Prostate gland (tissue), 2 donors: ENCODE data around the gene HECW1. TPM values are rescaled to one million over a fixed set of nuclear protein-coding genes. Genes with fewer than 3 reads are reported as not detected.

Experiments used
- DNase-seq: peaks from one replicate; pipeline ENCODE4 v3.0.0-alpha.2; 2019; ENCODE audit warnings: low spot score
- H3K27ac ChIP-seq, 2 donors: fragments of 200-600 bp; sonication (generic); 2 replicates each; pipeline ENCODE4 v1.5.1; 2017 to 2019
- H3K27me3 ChIP-seq: fragments of 200-600 bp; sonication (generic); replicated peaks from 2 replicates; pipeline ENCODE4 v1.5.1; 2019; ENCODE audit not compliant: insufficient read depth
- H3K36me3 ChIP-seq, 2 donors: fragments of 200-600 bp; sonication (generic); 1 replicate in 1 of 2; 2 replicates in 1 of 2; pipeline versions ENCODE4 v1.5.1 to v1.8.1; 2017 to 2019
- H3K4me1 ChIP-seq: fragments of 200-600 bp; sonication (generic); replicated peaks from 2 replicates; pipeline ENCODE4 v1.5.1; 2019
- H3K4me3 ChIP-seq, 2 donors: fragments of 200-600 bp; sonication (generic); 2 replicates each; pipeline ENCODE4 v1.5.1; 2017 to 2019
- H3K9me3 ChIP-seq: fragments of 200-600 bp; sonication (generic); 2 replicates; pipeline ENCODE4 v1.5.1; 2017
- POLR2A ChIP-seq: fragments of 450-650 bp; IDR thresholded peaks from one replicate; pipeline ENCODE4 v1.6.1; 2016; ENCODE audit warnings: antibody characterized with exemption, mild to moderate bottlenecking
- POLR2AphosphoS5 ChIP-seq: sonication (generic); formaldehyde crosslinking; IDR thresholded peaks from one replicate; pipeline ENCODE4 v1.6.1; 2017; ENCODE audit warnings: antibody characterized with exemption
- WGBS: methylation state at CpG from one replicate; pipeline ENCODE4 v1.1.5; 2018; 5-methylcytosine and 5-hydroxymethylcytosine counted together
- intact Hi-C: fragments of 100-400 bp; cut with DNase I; formaldehyde crosslinking; loops from one replicate; pipeline ENCODE4 v1.14.2; 2022
- total RNA-seq, 2 donors: library from RNA; depleted of rRNA; stranded (reverse); fragments of >200 nt; gene quantifications; one replicate each; pipeline ENCODE4 v1.1.0, GENCODE V29; 2016
- TF ChIP-seq, protein P1 (sequence below), 4 experiments: fragments of 200-600 bp in 2 of 4; fragments of 450-650 bp in 2 of 4; sonication (generic) in 2 of 4; IDR thresholded peaks; 1 replicate in 3 of 4; 2 replicates in 1 of 4; pipeline ENCODE4 v1.5.1; 2016 to 2019; ENCODE audit warnings: antibody characterized with exemption in 4 of 4, mild to moderate bottlenecking in 2 of 4, moderate library complexity in 2 of 4

Gene HECW1
- total RNA-seq, 2 donors from 2014 or later = 1.4 to 10.3 TPM

DNA sequence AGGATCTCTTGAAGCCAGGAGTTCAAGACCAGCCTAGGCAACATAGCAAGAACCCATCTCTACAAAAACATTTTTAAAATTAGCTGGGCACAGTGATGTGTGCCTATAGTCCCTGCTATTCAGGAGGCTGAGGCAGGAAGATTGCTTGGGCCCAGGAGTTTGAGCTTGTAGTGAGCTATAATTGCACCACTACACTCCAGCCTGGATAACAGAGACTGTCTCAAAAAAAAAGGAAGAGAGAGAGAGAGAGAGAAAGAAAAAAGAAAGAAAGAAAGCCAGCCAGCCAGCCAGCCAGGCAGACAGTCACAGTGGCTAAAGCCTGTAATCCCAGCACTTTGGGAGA is 375.3 kb downstream of the HECW1 start:
- Histone ChIP-seq H3K36me3 (no peaks in the 10 kb centered on the region), H3K4me3 (no peak overlapping the region), H3K9me3 (no peaks in the 10 kb centered on the region), H3K4me1 (no peaks in the 10 kb centered on the region), H3K27ac (no peak overlapping the region), H3K27me3 (no peaks in the 10 kb centered on the region)
- intact Hi-C loops = no loop called here
- no peak for DNase-seq
- TF ChIP-seq POLR2AphosphoS5 = no peak
- TF ChIP-seq, protein P1, sequence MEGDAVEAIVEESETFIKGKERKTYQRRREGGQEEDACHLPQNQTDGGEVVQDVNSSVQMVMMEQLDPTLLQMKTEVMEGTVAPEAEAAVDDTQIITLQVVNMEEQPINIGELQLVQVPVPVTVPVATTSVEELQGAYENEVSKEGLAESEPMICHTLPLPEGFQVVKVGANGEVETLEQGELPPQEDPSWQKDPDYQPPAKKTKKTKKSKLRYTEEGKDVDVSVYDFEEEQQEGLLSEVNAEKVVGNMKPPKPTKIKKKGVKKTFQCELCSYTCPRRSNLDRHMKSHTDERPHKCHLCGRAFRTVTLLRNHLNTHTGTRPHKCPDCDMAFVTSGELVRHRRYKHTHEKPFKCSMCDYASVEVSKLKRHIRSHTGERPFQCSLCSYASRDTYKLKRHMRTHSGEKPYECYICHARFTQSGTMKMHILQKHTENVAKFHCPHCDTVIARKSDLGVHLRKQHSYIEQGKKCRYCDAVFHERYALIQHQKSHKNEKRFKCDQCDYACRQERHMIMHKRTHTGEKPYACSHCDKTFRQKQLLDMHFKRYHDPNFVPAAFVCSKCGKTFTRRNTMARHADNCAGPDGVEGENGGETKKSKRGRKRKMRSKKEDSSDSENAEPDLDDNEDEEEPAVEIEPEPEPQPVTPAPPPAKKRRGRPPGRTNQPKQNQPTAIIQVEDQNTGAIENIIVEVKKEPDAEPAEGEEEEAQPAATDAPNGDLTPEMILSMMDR (IDR thresholded peaks at IDR 0.05) = no peak
- no peak for TF ChIP-seq POLR2A

DNA sequence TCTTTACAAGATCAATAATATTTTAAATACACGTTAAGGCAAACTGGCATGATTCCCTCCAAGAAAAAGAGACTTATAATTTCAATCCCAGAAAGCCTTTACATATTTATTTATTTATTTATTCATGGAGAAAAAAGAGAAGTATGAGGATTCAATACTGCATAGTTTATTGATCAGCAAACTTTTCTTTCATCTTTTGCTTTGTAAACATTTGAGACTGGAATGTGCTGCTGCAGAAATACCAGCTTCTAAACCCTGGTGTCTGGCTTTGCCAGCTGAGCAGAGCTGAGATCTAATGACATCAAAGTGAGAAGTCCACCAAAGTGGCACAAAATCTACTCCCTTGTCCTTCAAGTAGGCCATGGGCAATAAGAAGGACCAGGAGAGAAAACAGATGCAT is 376.8 kb downstream of the HECW1 start:
- no peak overlapping the region for H3K27ac ChIP-seq
- H3K9me3 ChIP-seq = no peaks in the 10 kb centered on the region
- TF ChIP-seq, protein P1 (IDR thresholded peaks at IDR 0.05) = no peak
- no peak for TF ChIP-seq POLR2A
- TF ChIP-seq POLR2AphosphoS5 = no peak

DNA sequence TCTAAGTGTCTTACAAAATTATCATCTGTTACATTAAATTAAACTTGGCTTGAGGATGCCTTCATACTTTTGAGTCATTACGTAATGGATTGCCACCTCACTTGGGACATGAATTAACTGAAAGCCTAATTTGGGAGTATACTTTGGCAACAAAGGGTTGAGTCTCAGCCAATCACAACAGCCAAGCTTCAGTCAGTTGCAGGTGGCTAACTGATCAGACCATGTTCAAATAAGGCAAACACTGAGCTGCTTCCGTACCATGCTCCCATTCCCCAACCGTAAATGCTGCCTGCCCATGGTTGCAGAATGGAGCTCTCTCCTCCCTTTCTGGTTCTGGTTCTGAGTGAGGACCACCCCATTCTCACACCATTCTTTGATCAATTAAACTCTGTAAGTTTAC is 377.6 kb downstream of the HECW1 start:
- H3K27ac ChIP-seq = no peak overlapping the region
- H3K4me3 ChIP-seq = no peak overlapping the region
- no peaks in the 10 kb centered on the region for H3K27me3 ChIP-seq
- H3K4me1 ChIP-seq = no peaks in the 10 kb centered on the region
- 72% methylated on average over 3 of the region's 3 CpGs for WGBS
- H3K36me3 ChIP-seq = no peaks in the 10 kb centered on the region
- no peak for DNase-seq
- TF ChIP-seq POLR2A = no peak
- no peak for TF ChIP-seq POLR2AphosphoS5
- H3K9me3 ChIP-seq = no peaks in the 10 kb centered on the region
- intact Hi-C loops = no loop called here

More for the DNA sequence above, 376.8 kb downstream of the HECW1 start:
- Histone ChIP-seq H3K36me3 (no peaks in the 10 kb centered on the region), H3K4me3 (no peak overlapping the region), H3K27me3 (no peaks in the 10 kb centered on the region), H3K4me1 (no peaks in the 10 kb centered on the region)
- intact Hi-C loops = no loop called here
- no peak for DNase-seq
- WGBS = 17% methylated on average over 1 of the region's 1 CpG

DNA sequence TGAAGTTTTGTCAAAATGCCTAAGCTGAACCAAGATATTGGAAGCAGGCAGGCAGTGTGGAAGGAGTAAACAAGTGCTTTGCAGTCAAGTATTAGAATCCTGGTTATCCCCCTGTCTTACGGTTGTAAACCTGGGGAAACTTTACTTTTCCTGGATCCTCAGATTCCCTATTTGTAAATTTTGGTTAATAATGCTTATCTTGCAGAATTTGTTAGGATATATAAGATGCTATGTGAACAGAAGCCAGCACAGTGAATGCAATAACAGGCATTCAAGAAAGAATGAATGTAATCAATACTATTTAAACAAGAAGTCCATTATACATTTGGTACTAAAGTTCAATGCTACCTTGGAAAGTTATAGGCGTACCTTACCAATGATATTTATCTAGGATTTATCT is 378.7 kb downstream of the HECW1 start:
- no peaks in the 10 kb centered on the region for H3K36me3 ChIP-seq
- H3K9me3 ChIP-seq = no peaks in the 10 kb centered on the region
- no peaks in the 10 kb centered on the region for H3K4me1 ChIP-seq
- H3K4me3 ChIP-seq = no peak overlapping the region
- intact Hi-C loops = no loop called here
- H3K27me3 ChIP-seq = no peaks in the 10 kb centered on the region
- DNase-seq = no peak
- no peak for TF ChIP-seq POLR2A
- no peak for TF ChIP-seq POLR2AphosphoS5
- TF ChIP-seq, protein P1 (IDR thresholded peaks at IDR 0.05) = no peak
- no peak overlapping the region for H3K27ac ChIP-seq
- WGBS = 91% methylated on average over 2 of the region's 2 CpGs

DNA sequence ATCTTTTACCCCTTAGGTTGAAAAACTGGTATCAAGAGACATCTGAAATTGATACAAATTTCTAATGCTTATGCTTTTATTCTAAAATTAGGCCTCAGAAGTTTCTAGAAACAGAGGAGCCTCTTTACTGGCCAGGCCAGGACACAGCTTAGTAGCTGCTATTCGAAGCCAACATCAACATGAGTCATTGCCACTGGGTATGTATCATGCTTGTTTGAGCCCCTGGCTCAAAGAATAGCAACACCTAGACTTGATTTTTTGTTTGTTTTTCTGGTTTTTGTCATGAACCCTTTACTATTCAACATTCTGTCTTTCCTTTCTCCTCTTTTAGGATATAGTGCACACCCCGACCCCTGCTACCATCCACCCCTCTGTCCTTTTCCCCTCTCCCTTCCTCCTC is 379.5 kb downstream of the HECW1 start:
- TF ChIP-seq POLR2AphosphoS5 (no peak), POLR2A (no peak)
- TF ChIP-seq, protein P1 (IDR thresholded peaks at IDR 0.05) = no peak
- Histone ChIP-seq H3K27me3 (no peaks in the 10 kb centered on the region), H3K4me3 (no peak overlapping the region), H3K27ac (no peak overlapping the region), H3K4me1 (no peaks in the 10 kb centered on the region), H3K36me3 (no peaks in the 10 kb centered on the region), H3K9me3 (no peaks in the 10 kb centered on the region)
- intact Hi-C loops = no loop called here
- DNase-seq = no peak
- WGBS = 63% methylated on average over 2 of the region's 2 CpGs
